IPS-15b (cell line): Measurements from ENCODE around the gene SPART.

Experiments used
- H3K27me3 ChIP-seq: one replicate; pipeline ENCODE4 v1.6.1; 2013; ENCODE audit warnings: low read length; ENCODE audit not compliant: control insufficient read depth, insufficient read depth
- H3K36me3 ChIP-seq: one replicate; pipeline ENCODE4 v1.6.1; 2013; ENCODE audit warnings: low read length; ENCODE audit not compliant: control insufficient read depth, insufficient read depth
- H3K4me1 ChIP-seq: one replicate; pipeline ENCODE4 v1.6.1; 2013; ENCODE audit warnings: mild to moderate bottlenecking, low read length; ENCODE audit not compliant: control insufficient read depth, insufficient read depth
- H3K4me3 ChIP-seq: one replicate; pipeline ENCODE4 v1.5.1; 2013; ENCODE audit warnings: low read depth, low read length
- H3K9ac ChIP-seq: one replicate; pipeline ENCODE4 v1.6.1; 2013; ENCODE audit warnings: low read depth, mild to moderate bottlenecking, low read length
- H3K9me3 ChIP-seq: one replicate; pipeline ENCODE4 v1.6.1; 2013; ENCODE audit warnings: mild to moderate bottlenecking, low read length; ENCODE audit not compliant: control insufficient read depth, insufficient read depth

SPART gene, protein sequence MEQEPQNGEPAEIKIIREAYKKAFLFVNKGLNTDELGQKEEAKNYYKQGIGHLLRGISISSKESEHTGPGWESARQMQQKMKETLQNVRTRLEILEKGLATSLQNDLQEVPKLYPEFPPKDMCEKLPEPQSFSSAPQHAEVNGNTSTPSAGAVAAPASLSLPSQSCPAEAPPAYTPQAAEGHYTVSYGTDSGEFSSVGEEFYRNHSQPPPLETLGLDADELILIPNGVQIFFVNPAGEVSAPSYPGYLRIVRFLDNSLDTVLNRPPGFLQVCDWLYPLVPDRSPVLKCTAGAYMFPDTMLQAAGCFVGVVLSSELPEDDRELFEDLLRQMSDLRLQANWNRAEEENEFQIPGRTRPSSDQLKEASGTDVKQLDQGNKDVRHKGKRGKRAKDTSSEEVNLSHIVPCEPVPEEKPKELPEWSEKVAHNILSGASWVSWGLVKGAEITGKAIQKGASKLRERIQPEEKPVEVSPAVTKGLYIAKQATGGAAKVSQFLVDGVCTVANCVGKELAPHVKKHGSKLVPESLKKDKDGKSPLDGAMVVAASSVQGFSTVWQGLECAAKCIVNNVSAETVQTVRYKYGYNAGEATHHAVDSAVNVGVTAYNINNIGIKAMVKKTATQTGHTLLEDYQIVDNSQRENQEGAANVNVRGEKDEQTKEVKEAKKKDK

DNA sequence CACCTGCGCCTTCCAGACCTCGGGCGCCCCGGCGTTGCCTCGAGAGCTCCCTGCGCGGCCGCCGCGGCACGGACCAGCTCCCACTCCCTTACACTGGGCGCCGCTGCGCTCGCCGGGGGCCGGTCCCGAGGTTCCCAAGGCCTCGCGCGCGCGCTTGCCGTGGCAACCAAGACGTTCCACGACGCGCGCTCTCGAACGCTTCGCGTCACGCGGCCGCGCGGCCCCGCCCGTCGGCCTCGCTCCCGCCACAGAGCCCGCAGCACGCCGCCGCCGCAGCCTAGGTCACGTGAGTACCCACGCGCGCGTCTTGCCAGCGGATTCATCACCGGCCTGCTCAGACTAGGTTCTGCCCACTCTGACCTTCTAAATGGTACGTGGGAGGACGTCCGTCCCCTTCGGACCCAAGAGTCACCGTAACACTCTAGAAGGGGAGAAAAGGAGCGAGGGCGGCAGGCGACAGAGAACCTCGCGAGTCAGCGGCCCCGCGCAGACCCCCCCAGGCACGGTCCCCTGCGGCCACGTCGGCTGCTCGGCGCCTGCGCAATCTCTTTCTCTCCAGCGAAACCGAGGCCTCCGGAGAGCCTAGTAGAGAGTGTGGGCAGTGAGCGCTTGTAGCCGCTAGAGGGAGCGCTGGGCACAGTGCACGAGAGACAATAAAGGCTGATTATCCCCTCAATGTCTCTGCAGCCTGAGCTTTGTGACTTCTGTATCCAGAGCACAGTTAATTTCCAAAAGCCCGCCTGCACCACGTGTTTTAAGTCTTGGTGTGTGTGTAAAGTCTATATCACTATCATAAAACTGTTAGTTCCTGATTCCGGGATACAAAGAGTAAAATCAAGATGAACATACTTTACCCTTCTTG is at the start of gene SPART:
TSS of gene SPART (minus strand) at position 173 of the 862 bp plus-strand sequence. CDS start 10,564 bp downstream, outside the sequence.
- Histone ChIP-seq H3K4me1 (peaks cover 14% of the 10 kb centered on the region), H3K9me3 (no peaks in the 10 kb centered on the region), H3K4me3 (peak within 1 kb of the TSS; percentile 88), H3K36me3 (no peaks in the 10 kb centered on the region), H3K9ac (peak within 1 kb of the TSS; percentile 92), H3K27me3 (no peaks in the 10 kb centered on the region)

DNA sequence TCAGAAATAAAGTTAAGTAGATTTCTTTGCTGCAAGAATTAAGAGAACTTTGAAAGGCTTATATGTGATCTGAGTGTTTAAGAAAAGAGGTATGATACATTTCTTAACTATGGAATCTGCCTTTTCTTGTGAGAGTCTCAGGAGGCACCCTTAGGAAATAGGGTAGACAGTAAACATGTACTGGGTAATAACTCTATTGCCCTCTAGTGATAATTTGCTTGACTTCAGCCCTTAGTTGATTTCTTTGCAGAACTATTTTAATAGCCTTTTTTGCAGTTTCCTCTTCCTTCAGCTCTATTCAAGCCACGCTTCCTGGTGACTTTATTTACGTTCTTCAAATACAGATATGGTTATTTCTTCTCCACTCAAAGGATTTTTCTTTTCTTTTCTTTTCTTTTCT is 49.1 kb upstream of the SPART start:
- Histone ChIP-seq H3K4me3 (no peak overlapping the region), H3K9me3 (no peaks in the 10 kb centered on the region), H3K27me3 (no peaks in the 10 kb centered on the region), H3K36me3 (no peaks in the 10 kb centered on the region), H3K9ac (no peak overlapping the region), H3K4me1 (no peaks in the 10 kb centered on the region)

DNA sequence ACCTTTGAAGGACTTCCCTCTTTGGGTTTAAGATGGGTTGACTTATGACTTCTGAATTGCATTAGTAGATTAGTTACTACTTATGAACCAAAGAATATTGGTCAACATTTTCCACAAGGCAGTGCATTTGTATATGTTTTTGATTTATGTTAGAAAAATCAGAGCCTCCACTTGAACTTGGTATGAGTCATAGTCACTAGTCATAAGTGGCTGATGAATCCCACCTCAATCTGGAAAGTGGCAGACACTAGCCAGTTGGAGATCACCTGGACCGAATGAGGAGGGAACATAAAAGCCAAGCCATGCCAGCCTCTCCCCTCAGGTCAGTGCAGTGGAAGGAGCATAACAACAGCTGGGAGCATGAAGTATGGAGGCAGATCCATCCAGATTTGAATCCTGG is 39.3 kb upstream of the SPART start:
- no peaks in the 10 kb centered on the region for H3K27me3 ChIP-seq

DNA sequence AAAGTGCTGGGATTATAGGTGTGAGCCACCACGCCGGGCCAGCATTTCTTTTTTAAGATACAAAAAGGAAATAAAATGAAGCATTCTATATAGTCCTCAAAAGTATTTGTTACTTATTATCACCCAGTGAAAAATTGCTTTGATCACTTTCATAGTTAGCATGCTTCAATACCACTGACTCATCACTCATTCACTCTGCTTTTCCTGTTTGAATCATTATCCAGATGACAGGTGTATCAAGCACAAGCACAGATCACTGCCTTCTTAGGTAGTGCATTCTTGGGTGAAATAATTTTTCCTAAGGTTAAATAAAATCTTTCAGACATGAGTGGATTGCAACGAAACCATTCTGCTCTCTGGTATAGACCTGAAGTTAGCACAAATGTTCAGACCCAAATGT is 35.8 kb upstream of the SPART start:
- no peak overlapping the region for H3K4me3 ChIP-seq
- H3K9ac ChIP-seq: no peak overlapping the region
- H3K27me3 ChIP-seq: no peaks in the 10 kb centered on the region
- H3K4me1 ChIP-seq: no peaks in the 10 kb centered on the region
- no peaks in the 10 kb centered on the region for H3K36me3 ChIP-seq
- H3K9me3 ChIP-seq: no peaks in the 10 kb centered on the region

More for the DNA sequence above, 39.3 kb upstream of the SPART start:
- H3K9ac ChIP-seq: no peak overlapping the region
- H3K4me1 ChIP-seq: no peaks in the 10 kb centered on the region
- no peaks in the 10 kb centered on the region for H3K36me3 ChIP-seq
- H3K9me3 ChIP-seq: no peaks in the 10 kb centered on the region
- no peak overlapping the region for H3K4me3 ChIP-seq

DNA sequence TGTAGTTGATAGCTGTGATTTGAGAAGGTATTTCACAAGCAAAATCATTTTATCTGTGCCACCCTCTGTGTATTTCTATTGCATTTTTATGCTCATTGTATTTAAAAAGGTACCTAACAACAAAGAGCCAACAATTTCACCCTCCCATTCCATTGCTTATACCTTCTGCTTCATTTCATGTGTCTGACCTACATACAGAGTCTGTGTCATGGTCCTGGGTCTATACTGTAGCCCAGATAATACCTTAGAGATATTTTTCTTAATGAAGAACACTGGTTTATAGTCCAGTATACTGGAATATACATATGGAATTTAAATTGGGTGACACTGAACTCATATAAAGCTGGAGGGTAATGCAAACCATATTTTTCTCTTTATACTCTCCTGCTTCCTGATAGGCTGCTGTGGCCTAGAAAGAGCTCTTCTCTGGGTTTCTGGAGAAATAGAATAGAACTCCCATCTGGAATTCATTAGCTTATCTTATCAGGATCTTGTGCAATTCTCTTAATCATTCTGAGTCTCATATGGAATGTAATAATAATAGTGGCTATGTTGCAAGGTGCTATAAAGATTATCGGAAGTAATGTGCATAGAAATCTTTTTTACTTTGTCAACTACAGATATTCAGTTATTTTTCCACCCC is 31.8 kb upstream of the SPART start:
- Histone ChIP-seq H3K36me3 (no peaks in the 10 kb centered on the region), H3K27me3 (no peaks in the 10 kb centered on the region), H3K9ac (no peak overlapping the region), H3K9me3 (no peaks in the 10 kb centered on the region), H3K4me1 (peaks cover 4% of the 10 kb centered on the region), H3K4me3 (no peak overlapping the region)

DNA sequence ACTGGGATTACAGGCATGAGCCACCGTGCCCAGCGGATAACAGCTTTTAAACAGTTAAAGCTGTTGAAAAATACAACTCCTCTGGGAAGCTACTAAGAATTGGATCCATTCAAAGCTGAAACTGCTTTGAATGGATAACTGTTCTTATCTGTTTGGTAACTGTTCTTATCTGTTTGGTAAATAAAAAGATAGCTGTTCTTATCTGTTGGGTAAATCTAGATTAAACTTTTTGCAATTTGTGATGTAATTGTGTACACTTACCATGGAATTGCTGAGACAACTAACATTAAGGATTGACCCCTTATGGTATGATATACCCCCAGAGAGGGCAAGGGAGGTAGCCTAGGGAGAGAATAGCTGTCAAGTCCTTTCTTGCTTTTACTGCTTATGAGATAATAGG is 27.9 kb upstream of the SPART start:
- H3K4me1 ChIP-seq: peaks cover 4% of the 10 kb centered on the region
- no peaks in the 10 kb centered on the region for H3K9me3 ChIP-seq
- no peaks in the 10 kb centered on the region for H3K27me3 ChIP-seq
- H3K4me3 ChIP-seq: no peak overlapping the region
- H3K9ac ChIP-seq: no peak overlapping the region
- no peaks in the 10 kb centered on the region for H3K36me3 ChIP-seq

DNA sequence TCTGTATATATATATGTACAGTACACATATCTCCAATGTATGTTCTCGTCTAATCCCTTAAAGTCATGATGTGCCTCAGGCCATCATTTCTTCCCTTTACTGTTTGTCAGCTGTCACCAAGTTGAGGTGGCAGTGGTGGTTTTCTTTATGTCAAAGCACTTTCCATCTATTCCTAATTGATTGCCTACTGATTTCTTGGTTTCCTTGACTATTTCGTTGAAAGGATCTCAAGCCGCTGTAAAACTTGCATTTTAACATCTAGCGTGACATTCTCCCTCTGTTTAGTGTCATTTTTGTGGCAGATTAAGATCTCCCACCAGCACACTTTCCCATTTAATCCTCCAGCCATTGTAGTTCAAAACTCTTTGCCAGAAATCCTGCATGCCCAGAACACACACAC is 25.0 kb upstream of the SPART start:
- Histone ChIP-seq H3K4me3 (no peak overlapping the region), H3K4me1 (peaks cover 6% of the 10 kb centered on the region), H3K9ac (no peak overlapping the region), H3K9me3 (no peaks in the 10 kb centered on the region), H3K36me3 (no peaks in the 10 kb centered on the region), H3K27me3 (no peaks in the 10 kb centered on the region)

DNA sequence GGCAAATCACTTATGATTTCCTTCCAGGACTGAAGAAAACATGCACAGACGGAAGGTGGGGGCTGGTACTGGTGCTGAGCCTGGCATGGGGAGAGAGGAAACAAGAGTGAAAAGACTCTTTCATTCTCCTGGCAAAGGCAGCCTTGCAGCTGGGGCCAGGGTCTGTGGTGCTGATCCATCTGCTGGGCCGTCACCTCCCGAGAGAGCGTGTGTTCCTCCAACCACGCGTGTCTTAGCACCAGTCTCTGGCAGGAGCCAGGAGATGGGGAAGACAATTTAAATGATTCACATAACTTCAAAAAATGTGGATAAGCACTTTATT is 23.9 kb upstream of the SPART start:
- no peak overlapping the region for H3K9ac ChIP-seq
- H3K4me1 ChIP-seq: peaks cover 3% of the 10 kb centered on the region
- H3K9me3 ChIP-seq: no peaks in the 10 kb centered on the region
- no peaks in the 10 kb centered on the region for H3K36me3 ChIP-seq
- no peak overlapping the region for H3K4me3 ChIP-seq
- H3K27me3 ChIP-seq: no peaks in the 10 kb centered on the region

DNA sequence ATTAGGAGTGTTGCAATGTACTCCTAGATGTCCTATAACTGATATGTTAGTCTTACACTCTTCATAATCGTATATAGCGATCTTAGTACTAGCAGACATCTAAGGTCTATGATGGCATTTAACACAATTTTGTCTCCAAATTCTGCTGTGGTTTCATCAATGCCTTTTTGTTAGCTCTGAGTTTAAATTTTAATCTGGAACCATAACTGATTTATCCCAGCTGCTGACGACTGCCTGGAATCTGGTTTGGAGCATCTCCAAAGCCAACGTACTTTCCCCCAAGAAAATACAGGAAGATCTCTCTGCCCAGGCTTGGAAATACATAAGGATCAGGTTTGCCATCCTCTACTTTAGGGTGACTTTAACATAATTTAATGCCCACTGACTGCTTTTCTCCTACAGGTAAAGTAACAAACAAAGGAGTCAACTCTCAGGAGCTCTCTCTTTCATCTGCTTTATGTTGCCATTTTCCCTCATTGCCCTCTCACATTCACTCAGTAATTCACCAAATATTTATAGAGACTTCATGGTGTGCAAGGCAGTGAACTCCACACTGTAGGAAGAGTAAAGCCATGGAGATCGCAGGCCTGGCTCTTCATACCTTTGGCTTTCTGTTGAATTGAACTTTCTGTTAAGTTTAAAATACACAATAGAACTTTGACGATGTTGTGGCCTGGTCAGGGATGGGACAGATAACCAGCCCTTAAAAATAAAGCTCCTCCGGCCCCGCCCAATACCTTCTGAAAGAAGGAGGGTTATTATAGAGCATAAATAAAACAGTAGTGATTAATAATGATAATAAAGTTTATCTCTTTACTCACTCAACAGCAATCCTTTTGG is 23.3 kb upstream of the SPART start:
- Histone ChIP-seq H3K9ac (no peak overlapping the region), H3K36me3 (no peaks in the 10 kb centered on the region), H3K27me3 (no peaks in the 10 kb centered on the region), H3K4me3 (no peak overlapping the region), H3K4me1 (peaks cover 3% of the 10 kb centered on the region), H3K9me3 (no peaks in the 10 kb centered on the region)

DNA sequence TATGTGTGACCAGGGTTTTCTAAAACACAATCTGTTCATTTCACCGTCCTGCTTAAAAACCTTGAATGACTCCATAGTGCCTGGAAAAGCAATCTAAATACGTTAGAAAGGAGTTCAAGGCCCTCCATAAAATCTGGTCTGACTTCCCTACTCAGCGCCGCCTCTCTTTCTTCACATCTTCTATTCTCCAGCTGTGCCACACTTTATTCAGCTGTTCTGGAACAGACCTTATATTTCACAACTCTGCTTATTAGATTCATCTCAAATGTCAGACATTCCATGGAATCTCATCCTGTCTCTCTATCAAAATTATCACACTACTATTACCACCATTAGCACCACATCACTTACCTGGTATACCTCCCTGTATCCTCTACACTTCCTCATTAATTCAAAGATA is 19.8 kb upstream of the SPART start:
- H3K9ac ChIP-seq: no peak overlapping the region
- no peak overlapping the region for H3K4me3 ChIP-seq
- H3K9me3 ChIP-seq: no peaks in the 10 kb centered on the region
- H3K36me3 ChIP-seq: no peaks in the 10 kb centered on the region
- H3K4me1 ChIP-seq: peaks cover 3% of the 10 kb centered on the region
- no peaks in the 10 kb centered on the region for H3K27me3 ChIP-seq
